H1 (cell line): ENCODE data around the gene WASL.

ENCODE experiments used
- CREB1 ChIP-seq: IDR thresholded peaks from 2 replicates; pipeline ENCODE4 v1.6.1; 2012; ENCODE audit warnings: inconsistent platforms
- EP300 ChIP-seq, 2 experiments: IDR thresholded peaks; 1 replicate in 1 of 2; 2 replicates in 1 of 2; pipeline ENCODE4 v1.6.1; 2011 to 2012; ENCODE audit warnings: low read depth in 2 of 2, low read length in 2 of 2, mild to moderate bottlenecking in 2 of 2, borderline replicate concordance in 1 of 2, inconsistent platforms in 1 of 2, moderate library complexity in 1 of 2
- EZH2 ChIP-seq: fragments of 200-600 bp; sonication (generic); IDR thresholded peaks from 2 replicates; pipeline ENCODE4 v1.7.1; 2012; ENCODE audit warnings: low read depth, mild to moderate bottlenecking, moderate library complexity, low read length, inconsistent platforms; ENCODE audit not compliant: severe bottlenecking
- GABPA ChIP-seq: IDR thresholded peaks from 2 replicates; pipeline ENCODE4 v1.6.1; 2011; ENCODE audit warnings: mild to moderate bottlenecking, low read length, moderate library complexity, borderline replicate concordance; ENCODE audit not compliant: insufficient read depth
- JUN ChIP-seq: IDR thresholded peaks from 2 replicates; pipeline ENCODE4 v1.6.1; 2011; ENCODE audit warnings: low read depth, mild to moderate bottlenecking, improper control_type of control experiment, low read length
- KDM1A ChIP-seq: fragments of 200-600, 300-600 bp; sonication (generic); IDR thresholded peaks from 2 replicates; pipeline ENCODE4 v1.7.1; 2016; ENCODE audit warnings: mild to moderate bottlenecking, low read length, borderline replicate concordance
- POLR2AphosphoS5 ChIP-seq: IDR thresholded peaks from 2 replicates; pipeline ENCODE4 v1.6.1; 2011; ENCODE audit warnings: low read depth, low read length
- RNF2 ChIP-seq: fragments of 200-900, 300-1000 bp; sonication (generic); IDR thresholded peaks from 2 replicates; pipeline ENCODE4 v1.7.1; 2016; ENCODE audit warnings: borderline replicate concordance, low read depth, mild to moderate bottlenecking, antibody characterized with exemption, low read length; ENCODE audit not compliant: poor library complexity, severe bottlenecking; ENCODE audit errors: missing control alignments
- TEAD4 ChIP-seq: IDR thresholded peaks from 2 replicates; pipeline ENCODE4 v1.6.1; 2012; ENCODE audit warnings: low read depth, low read length, inconsistent platforms, mixed read lengths
- ZNF274 ChIP-seq: IDR thresholded peaks from 2 replicates; pipeline ENCODE4 v1.7.0; 2012; ENCODE audit warnings: low read length, borderline replicate concordance; ENCODE audit errors: extremely low read depth
- TF ChIP-seq, protein P1 (sequence below), 3 experiments: IDR thresholded peaks; 1 replicate in 2 of 3; 2 replicates in 1 of 3; pipeline versions ENCODE4 v1.5.1 to v1.6.1; 2011; ENCODE audit warnings: low read length in 3 of 3, mild to moderate bottlenecking in 3 of 3, inconsistent platforms in 2 of 3, low read depth in 1 of 3, moderate library complexity in 1 of 3; ENCODE audit not compliant: insufficient read depth in 1 of 3; ENCODE audit errors: control extremely low read depth in 1 of 3
- TF ChIP-seq, protein P2 (sequence below): fragments of 300-600 bp; sonication (generic); IDR thresholded peaks from 2 replicates; pipeline ENCODE4 v1.7.1; 2012; ENCODE audit warnings: low read length, moderate library complexity, mild to moderate bottlenecking, inconsistent platforms; ENCODE audit not compliant: insufficient replicate concordance

DNA sequence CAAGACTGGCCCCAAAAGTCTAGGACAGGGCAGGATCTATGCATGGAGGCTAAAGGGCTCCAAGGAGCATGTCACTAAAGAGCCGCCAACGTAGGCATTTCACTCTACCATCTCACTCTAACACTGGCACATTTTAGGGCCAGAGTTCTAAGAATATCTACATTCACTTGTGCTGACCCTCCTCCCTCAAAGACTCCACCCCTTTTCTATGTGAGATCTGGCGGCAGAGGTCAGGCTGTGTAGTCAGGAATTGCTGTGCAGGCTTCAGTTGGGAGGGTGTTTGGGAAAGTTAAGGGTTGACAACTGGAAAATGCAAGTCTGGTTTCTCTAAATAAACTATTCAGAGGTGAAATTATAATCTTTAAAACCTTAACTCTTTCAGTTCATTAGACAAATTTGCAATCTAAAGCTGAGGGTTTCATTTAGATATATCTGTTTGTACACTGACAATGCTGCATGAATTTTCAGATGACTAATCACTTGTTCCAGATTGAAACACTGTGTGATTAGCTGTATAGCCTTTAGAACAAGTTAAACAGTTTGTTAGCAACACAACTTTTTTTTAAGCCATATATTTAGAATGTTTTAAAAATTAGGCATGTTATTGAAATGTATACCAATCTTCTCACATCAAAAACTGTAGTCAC lies 74.9 kb downstream of the WASL start:
- TF ChIP-seq GABPA (no peak), EP300 (IDR thresholded peaks at IDR 0.05; ENCODE audit: borderline replicate concordance in 1 of 2, low read depth in 2 of 2, low read length in 2 of 2) (no peak), JUN (no peak), RNF2 (no peak), KDM1A (no peak), EZH2 (no peak), ZNF274 (no peak), TEAD4 (no peak), CREB1 (no peak), POLR2AphosphoS5 (no peak)
- TF ChIP-seq, protein P1, sequence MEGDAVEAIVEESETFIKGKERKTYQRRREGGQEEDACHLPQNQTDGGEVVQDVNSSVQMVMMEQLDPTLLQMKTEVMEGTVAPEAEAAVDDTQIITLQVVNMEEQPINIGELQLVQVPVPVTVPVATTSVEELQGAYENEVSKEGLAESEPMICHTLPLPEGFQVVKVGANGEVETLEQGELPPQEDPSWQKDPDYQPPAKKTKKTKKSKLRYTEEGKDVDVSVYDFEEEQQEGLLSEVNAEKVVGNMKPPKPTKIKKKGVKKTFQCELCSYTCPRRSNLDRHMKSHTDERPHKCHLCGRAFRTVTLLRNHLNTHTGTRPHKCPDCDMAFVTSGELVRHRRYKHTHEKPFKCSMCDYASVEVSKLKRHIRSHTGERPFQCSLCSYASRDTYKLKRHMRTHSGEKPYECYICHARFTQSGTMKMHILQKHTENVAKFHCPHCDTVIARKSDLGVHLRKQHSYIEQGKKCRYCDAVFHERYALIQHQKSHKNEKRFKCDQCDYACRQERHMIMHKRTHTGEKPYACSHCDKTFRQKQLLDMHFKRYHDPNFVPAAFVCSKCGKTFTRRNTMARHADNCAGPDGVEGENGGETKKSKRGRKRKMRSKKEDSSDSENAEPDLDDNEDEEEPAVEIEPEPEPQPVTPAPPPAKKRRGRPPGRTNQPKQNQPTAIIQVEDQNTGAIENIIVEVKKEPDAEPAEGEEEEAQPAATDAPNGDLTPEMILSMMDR (IDR thresholded peaks at IDR 0.05; ENCODE audit: control extremely low read depth in 1 of 3, insufficient read depth in 1 of 3, low read depth in 1 of 3, low read length in 3 of 3), result no peak
- TF ChIP-seq, protein P2, sequence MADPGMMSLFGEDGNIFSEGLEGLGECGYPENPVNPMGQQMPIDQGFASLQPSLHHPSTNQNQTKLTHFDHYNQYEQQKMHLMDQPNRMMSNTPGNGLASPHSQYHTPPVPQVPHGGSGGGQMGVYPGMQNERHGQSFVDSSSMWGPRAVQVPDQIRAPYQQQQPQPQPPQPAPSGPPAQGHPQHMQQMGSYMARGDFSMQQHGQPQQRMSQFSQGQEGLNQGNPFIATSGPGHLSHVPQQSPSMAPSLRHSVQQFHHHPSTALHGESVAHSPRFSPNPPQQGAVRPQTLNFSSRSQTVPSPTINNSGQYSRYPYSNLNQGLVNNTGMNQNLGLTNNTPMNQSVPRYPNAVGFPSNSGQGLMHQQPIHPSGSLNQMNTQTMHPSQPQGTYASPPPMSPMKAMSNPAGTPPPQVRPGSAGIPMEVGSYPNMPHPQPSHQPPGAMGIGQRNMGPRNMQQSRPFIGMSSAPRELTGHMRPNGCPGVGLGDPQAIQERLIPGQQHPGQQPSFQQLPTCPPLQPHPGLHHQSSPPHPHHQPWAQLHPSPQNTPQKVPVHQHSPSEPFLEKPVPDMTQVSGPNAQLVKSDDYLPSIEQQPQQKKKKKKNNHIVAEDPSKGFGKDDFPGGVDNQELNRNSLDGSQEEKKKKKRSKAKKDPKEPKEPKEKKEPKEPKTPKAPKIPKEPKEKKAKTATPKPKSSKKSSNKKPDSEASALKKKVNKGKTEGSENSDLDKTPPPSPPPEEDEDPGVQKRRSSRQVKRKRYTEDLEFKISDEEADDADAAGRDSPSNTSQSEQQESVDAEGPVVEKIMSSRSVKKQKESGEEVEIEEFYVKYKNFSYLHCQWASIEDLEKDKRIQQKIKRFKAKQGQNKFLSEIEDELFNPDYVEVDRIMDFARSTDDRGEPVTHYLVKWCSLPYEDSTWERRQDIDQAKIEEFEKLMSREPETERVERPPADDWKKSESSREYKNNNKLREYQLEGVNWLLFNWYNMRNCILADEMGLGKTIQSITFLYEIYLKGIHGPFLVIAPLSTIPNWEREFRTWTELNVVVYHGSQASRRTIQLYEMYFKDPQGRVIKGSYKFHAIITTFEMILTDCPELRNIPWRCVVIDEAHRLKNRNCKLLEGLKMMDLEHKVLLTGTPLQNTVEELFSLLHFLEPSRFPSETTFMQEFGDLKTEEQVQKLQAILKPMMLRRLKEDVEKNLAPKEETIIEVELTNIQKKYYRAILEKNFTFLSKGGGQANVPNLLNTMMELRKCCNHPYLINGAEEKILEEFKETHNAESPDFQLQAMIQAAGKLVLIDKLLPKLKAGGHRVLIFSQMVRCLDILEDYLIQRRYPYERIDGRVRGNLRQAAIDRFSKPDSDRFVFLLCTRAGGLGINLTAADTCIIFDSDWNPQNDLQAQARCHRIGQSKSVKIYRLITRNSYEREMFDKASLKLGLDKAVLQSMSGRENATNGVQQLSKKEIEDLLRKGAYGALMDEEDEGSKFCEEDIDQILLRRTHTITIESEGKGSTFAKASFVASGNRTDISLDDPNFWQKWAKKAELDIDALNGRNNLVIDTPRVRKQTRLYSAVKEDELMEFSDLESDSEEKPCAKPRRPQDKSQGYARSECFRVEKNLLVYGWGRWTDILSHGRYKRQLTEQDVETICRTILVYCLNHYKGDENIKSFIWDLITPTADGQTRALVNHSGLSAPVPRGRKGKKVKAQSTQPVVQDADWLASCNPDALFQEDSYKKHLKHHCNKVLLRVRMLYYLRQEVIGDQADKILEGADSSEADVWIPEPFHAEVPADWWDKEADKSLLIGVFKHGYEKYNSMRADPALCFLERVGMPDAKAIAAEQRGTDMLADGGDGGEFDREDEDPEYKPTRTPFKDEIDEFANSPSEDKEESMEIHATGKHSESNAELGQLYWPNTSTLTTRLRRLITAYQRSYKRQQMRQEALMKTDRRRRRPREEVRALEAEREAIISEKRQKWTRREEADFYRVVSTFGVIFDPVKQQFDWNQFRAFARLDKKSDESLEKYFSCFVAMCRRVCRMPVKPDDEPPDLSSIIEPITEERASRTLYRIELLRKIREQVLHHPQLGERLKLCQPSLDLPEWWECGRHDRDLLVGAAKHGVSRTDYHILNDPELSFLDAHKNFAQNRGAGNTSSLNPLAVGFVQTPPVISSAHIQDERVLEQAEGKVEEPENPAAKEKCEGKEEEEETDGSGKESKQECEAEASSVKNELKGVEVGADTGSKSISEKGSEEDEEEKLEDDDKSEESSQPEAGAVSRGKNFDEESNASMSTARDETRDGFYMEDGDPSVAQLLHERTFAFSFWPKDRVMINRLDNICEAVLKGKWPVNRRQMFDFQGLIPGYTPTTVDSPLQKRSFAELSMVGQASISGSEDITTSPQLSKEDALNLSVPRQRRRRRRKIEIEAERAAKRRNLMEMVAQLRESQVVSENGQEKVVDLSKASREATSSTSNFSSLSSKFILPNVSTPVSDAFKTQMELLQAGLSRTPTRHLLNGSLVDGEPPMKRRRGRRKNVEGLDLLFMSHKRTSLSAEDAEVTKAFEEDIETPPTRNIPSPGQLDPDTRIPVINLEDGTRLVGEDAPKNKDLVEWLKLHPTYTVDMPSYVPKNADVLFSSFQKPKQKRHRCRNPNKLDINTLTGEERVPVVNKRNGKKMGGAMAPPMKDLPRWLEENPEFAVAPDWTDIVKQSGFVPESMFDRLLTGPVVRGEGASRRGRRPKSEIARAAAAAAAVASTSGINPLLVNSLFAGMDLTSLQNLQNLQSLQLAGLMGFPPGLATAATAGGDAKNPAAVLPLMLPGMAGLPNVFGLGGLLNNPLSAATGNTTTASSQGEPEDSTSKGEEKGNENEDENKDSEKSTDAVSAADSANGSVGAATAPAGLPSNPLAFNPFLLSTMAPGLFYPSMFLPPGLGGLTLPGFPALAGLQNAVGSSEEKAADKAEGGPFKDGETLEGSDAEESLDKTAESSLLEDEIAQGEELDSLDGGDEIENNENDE, result no peak
